Measurements from ENCODE around the gene QKI.

QKI gene

DNA sequence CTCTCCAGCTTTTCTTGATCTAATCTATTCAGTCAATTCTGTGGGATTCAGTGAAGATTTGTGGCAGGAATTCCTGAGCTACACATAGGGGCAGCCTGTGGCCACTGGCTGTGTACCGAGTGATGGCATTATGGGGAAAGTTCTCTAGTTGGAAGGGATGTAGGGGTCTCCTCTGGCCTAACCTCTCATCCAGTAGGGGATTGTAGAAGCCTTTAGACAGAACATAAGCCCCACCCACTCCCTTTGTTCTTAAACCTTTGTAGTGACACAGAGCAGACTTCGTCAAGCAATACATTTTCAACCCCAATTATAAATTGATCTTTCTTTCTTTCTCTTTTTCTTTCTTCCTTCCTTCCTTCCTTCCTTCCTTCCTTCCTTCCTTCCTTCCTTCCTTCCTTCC is 188.9 kb downstream of the QKI start:
- no peak for DNase-seq (ENCODE audit: extremely low read depth in 1 of 2, low read depth in 1 of 2)

- no peak for DNase-seq (ENCODE audit: extremely low read depth in 1 of 2, low read depth in 1 of 2)
Observed at GRCh38 chr6:163605385-163606097, 191.0 kb downstream of the QKI start.

DNA sequence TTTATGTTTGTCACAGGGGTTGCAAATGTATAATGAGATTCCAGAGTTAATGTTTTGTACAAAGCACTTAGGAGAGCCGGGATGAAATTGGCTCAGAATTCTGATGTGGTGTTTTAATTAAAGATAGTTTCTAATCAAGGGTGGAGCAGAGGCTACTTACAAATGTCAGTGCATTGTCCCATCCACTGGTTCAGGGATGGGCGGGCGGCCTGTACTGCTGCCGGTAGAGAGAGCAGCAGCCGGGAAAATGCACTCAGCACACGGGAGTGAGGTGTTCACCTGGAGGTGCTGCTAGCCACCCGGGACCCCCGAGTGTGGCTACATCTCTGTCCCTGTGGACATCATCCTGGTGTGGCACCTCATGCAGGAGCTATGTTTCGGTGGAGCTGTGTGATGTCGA is 193.3 kb downstream of the QKI start:
- no peak for DNase-seq (ENCODE audit: extremely low read depth in 1 of 2, low read depth in 1 of 2)

GRCh38 chr6:163608204-163608644 is 193.7 kb downstream of the QKI start:
- no peak for DNase-seq (ENCODE audit: extremely low read depth in 1 of 2, low read depth in 1 of 2)

GRCh38 chr6:163612200-163612599 is 197.7 kb downstream of the QKI start:
- DNase-seq (ENCODE audit: extremely low read depth in 1 of 2, low read depth in 1 of 2), result no peak

DNA sequence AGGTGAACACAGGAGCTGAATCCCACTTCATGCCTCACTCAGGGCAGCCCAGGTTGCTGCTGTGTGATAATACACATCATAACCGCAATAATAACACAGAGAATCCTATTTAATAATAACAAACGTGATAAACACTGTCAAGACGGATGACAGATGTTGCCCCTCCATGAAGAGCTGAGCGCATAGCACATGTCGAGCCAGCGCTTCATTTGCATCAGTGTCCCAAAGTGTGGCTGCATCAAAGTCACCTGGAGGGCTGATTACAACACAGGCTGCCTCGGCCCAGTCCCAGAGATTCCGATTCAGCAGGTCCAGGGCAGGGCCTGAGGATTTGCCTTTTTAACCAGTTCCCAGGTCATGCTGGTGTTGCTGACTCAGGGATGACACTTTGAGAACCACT is 198.5 kb downstream of the QKI start:
- no peak for DNase-seq (ENCODE audit: extremely low read depth in 1 of 2, low read depth in 1 of 2)

GRCh38 chr6:163613668-163614067 is 199.2 kb downstream of the QKI start:
- DNase-seq (ENCODE audit: extremely low read depth in 1 of 2, low read depth in 1 of 2), result no peak

- DNase-seq (ENCODE audit: extremely low read depth in 1 of 2, low read depth in 1 of 2), result no peak
Observed at GRCh38 chr6:163616452-163616851, 201.9 kb downstream of the QKI start.

- DNase-seq (ENCODE audit: extremely low read depth in 1 of 2, low read depth in 1 of 2), result no peak
Observed at GRCh38 chr6:163617549-163617948, 203.0 kb downstream of the QKI start.

- DNase-seq (ENCODE audit: extremely low read depth in 1 of 2, low read depth in 1 of 2), result no peak
Observed at GRCh38 chr6:163620101-163620500, 205.6 kb downstream of the QKI start.

- DNase-seq (ENCODE audit: extremely low read depth in 1 of 2, low read depth in 1 of 2), result no peak
Observed at GRCh38 chr6:163620670-163621330, 206.3 kb downstream of the QKI start.

DNA sequence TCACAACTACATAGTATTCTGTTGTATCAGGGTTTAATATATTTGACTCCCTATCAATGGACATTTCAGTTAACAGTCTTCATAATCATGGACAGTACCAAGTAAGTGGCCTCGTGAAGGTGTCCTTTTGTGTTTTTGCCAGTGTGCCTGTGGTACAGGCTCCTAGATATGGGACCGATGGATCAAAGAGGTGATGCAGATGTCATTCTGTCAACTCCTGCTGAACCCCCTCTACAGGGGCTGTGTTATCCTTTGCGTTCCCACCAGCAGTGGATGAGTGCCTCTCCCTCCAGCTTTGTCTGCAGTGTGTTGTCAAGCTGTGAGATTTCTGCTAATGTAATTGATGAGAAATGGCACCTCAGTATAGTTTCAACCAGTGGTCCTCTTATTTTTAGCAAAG is 210.7 kb downstream of the QKI start:
- DNase-seq (ENCODE audit: extremely low read depth in 1 of 2, low read depth in 1 of 2), result no peak

DNA sequence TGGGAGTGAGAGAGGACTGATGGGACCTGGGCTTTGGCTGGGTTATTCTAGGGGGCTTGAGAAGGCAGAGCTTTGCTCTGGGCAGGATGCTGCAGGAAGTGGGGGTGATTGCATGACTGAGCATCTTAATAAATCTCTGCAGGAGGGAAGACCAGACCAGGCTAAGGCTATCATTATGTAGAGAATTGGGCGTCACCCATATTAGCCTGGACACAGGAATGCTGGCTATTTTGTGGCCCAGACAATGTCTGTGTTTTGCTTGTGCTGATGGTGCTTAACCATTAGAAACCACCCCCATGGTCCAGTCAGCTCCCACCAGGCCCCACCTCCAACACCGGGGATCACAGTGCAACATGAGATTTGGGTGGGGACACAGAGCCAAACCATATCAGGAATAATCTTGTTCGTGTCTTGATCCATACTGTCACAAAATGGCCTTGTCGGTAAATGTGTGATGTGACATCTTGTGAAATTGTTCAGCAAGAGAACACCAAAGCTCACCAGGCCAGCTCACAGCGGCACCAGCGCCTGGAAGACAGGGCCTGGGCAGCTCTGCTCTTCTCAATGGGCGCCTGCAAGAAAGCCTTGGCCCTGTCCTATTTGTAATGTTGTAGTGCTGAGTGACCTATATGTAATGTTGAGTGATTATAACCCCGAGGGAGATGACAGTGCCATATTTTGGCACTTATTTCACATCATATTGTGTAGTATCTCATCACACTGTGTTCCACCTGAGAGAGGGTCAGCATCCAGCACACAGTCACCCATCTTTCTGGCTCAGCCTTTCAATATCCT is 211.8 kb downstream of the QKI start:
- DNase-seq (ENCODE audit: extremely low read depth in 1 of 2, low read depth in 1 of 2), result no peak

GRCh38 chr6:163627274-163628062 is 212.9 kb downstream of the QKI start:
- DNase-seq (ENCODE audit: extremely low read depth in 1 of 2, low read depth in 1 of 2), result no peak

All from activated CD8-positive, alpha-beta memory T cell treated with anti-CD3 and anti-CD28 coated beads for 1 hour (primary cell).